Measurements from ENCODE around the gene AKNA.

AKNA gene

GRCh38 chr9:114285166-114285867 lies 102.5 kb downstream of the AKNA start:
- no peak for DNase-seq (ENCODE audit: low read depth)

- DNase-seq (ENCODE audit: low read depth): no peak
These were observed 103.3 kb downstream of the AKNA start for GRCh38 chr9:114284316-114285060.

Measured in stimulated activated CD8-positive, alpha-beta memory T cell treated with anti-CD3 and anti-CD28 coated beads, Interleukin-12 subunit alpha, Interleukin-12 subunit beta, amount 100 ng/mL, for 4 hours (primary cell).